H1 (cell line): Measurements from ENCODE around the gene PDP2. TPM values are rescaled to one million over a fixed set of nuclear protein-coding genes. Genes with fewer than 3 reads are reported as not detected.

ENCODE experiments used
- CTCF ChIA-PET: fragments of 300-600 bp; sonication (Branson Sonifier 250); formaldehyde crosslinking; loops from one replicate; lab custom pipeline; 2021; ENCODE audit not compliant: partially characterized antibody; lab: Charles Lee
- POLR2A ChIA-PET: fragments of 300-600 bp; sonication (Branson Sonifier 250); formaldehyde crosslinking; loops from one replicate; lab custom pipeline; 2021; ENCODE audit warnings: inconsistent platforms; ENCODE audit not compliant: partially characterized antibody; lab: Charles Lee
- DNase-seq, 2 experiments: peaks; one replicate each; pipeline versions ENCODE4 v3.0.0 to v3.0.0-alpha.2; 2010 to 2022; ENCODE audit warnings: low spot score in 2 of 2, low read depth in 1 of 2, mixed read lengths in 1 of 2
- FAIRE-seq: peaks from 2 replicates; lab custom pipeline; 2011; peaks lifted over from hg19 to GRCh38; lab: Jason Lieb, UNC
- H2AFZ ChIP-seq: 2 replicates; pipeline ENCODE4 v1.8.1; 2012; ENCODE audit warnings: low read length, inconsistent platforms
- H2AK5ac ChIP-seq: 2 replicates; pipeline ENCODE4 v1.6.1; 2013; ENCODE audit warnings: low read depth, low read length
- H2BK120ac ChIP-seq: replicated peaks from 2 replicates; pipeline ENCODE3; 2013; ENCODE audit warnings: low read depth, low read length, inconsistent platforms
- H2BK12ac ChIP-seq: 2 replicates; pipeline ENCODE4 v1.6.1; 2013; ENCODE audit warnings: low read depth, low read length
- H2BK15ac ChIP-seq: 2 replicates; pipeline ENCODE4 v1.6.1; 2013; ENCODE audit warnings: low read length
- H2BK20ac ChIP-seq: 2 replicates; pipeline ENCODE4 v1.6.1; 2013; ENCODE audit warnings: low read length
- H2BK5ac ChIP-seq: 2 replicates; pipeline ENCODE4 v1.6.1; 2013; ENCODE audit warnings: low read depth, low read length
- H3K14ac ChIP-seq: 2 replicates; pipeline ENCODE4 v1.6.1; 2013; ENCODE audit warnings: inconsistent platforms; ENCODE audit not compliant: insufficient read length
- H3K18ac ChIP-seq: 2 replicates; pipeline ENCODE4 v1.6.1; 2013; ENCODE audit warnings: low read length; ENCODE audit errors: extremely low read depth
- H3K23ac ChIP-seq: 2 replicates; pipeline ENCODE4 v1.6.1; 2013; ENCODE audit warnings: inconsistent platforms; ENCODE audit not compliant: insufficient read length
- H3K23me2 ChIP-seq: 2 replicates; pipeline ENCODE4 v1.6.1; 2013; ENCODE audit warnings: low read depth, low read length
- H3K27ac ChIP-seq: 2 replicates; pipeline ENCODE4 v1.6.1; 2011; ENCODE audit warnings: low read depth, low read length, inconsistent platforms
- H3K27me3 ChIP-seq, 4 experiments: replicated peaks in 1 of 4; 1 replicate in 1 of 4; 2 replicates in 3 of 4; pipeline versions ENCODE4 v1.6.1 to v1.8.1; 2011 to 2013; ENCODE audit warnings: low read length in 3 of 4, mild to moderate bottlenecking in 3 of 4, inconsistent platforms in 2 of 4, mixed read lengths in 2 of 4, moderate library complexity in 1 of 4; ENCODE audit not compliant: control insufficient read depth in 3 of 4, insufficient read depth in 3 of 4; ENCODE audit errors: extremely low read depth in 1 of 4
- H3K36me3 ChIP-seq, 4 experiments: 2 replicates each; pipeline versions ENCODE4 v1.6.1 to v1.8.1; 2011 to 2013; ENCODE audit warnings: mild to moderate bottlenecking in 4 of 4, low read length in 3 of 4, moderate library complexity in 2 of 4, control low read depth in 1 of 4, inconsistent platforms in 1 of 4; ENCODE audit not compliant: insufficient read depth in 4 of 4, control insufficient read depth in 2 of 4
- H3K4ac ChIP-seq: replicated peaks from 2 replicates; pipeline ENCODE3; 2013; ENCODE audit warnings: low read length, low read depth, mixed read lengths, inconsistent platforms; ENCODE audit not compliant: insufficient read length
- H3K4me1 ChIP-seq, 4 experiments: replicated peaks in 1 of 4; 1 replicate in 1 of 4; 2 replicates in 3 of 4; pipeline versions ENCODE4 v1.6.1 to v1.8.1; 2011 to 2013; ENCODE audit warnings: low read length in 3 of 4, inconsistent platforms in 2 of 4, mixed read lengths in 1 of 4; ENCODE audit not compliant: insufficient read depth in 4 of 4, control insufficient read depth in 3 of 4
- H3K4me2 ChIP-seq, 2 experiments: 2 replicates each; pipeline versions ENCODE4 v1.6.1 to v1.8.1; 2011 to 2013; ENCODE audit warnings: low read depth in 2 of 2, low read length in 2 of 2, control low read depth in 1 of 2, inconsistent platforms in 1 of 2, mild to moderate bottlenecking in 1 of 2; ENCODE audit not compliant: insufficient read depth in 1 of 2
- H3K4me3 ChIP-seq, 4 experiments: fragments of 200-600, 300-600 bp in 1 of 4; sonication (generic), shearing (Covaris generic), sonication (Bioruptor Twin) in 1 of 4; 2 replicates each; pipeline versions ENCODE4 v1.5.1 to v1.8.1; 2011 to 2016; ENCODE audit warnings: low read length in 4 of 4, low read depth in 3 of 4, control low read depth in 2 of 4, inconsistent platforms in 2 of 4, mild to moderate bottlenecking in 2 of 4, mixed read lengths in 1 of 4, moderate library complexity in 1 of 4; ENCODE audit not compliant: insufficient read depth in 2 of 4; ENCODE audit errors: extremely low read depth in 1 of 4
- H3K56ac ChIP-seq: replicated peaks from 2 replicates; pipeline ENCODE3; 2013; ENCODE audit warnings: low read depth, mild to moderate bottlenecking, mixed read lengths, low read length, inconsistent platforms; ENCODE audit not compliant: insufficient read length
- H3K79me1 ChIP-seq: 2 replicates; pipeline ENCODE4 v1.6.1; 2013; ENCODE audit warnings: low read depth, low read length, control low read depth
- H3K79me2 ChIP-seq, 2 experiments: 2 replicates each; pipeline versions ENCODE4 v1.6.1 to v1.8.1; 2012 to 2013; ENCODE audit warnings: low read length in 2 of 2, mild to moderate bottlenecking in 2 of 2, inconsistent platforms in 1 of 2; ENCODE audit not compliant: insufficient read depth in 2 of 2, control insufficient read depth in 1 of 2
- H3K9ac ChIP-seq, 4 experiments: replicated peaks in 1 of 4; 1 replicate in 1 of 4; 2 replicates in 3 of 4; pipeline versions ENCODE4 v1.6.1 to v1.8.1; 2011 to 2013; ENCODE audit warnings: low read depth in 3 of 4, low read length in 3 of 4, control low read depth in 2 of 4, mild to moderate bottlenecking in 2 of 4, moderate library complexity in 2 of 4, inconsistent platforms in 1 of 4; ENCODE audit errors: extremely low read depth in 1 of 4
- H3K9me3 ChIP-seq, 2 experiments: 2 replicates each; pipeline versions ENCODE4 v1.6.1 to v1.8.1; 2012 to 2013; ENCODE audit warnings: mild to moderate bottlenecking in 2 of 2, moderate library complexity in 2 of 2, control low read depth in 1 of 2, inconsistent platforms in 1 of 2, low read depth in 1 of 2, low read length in 1 of 2, mixed read lengths in 1 of 2; ENCODE audit not compliant: insufficient read depth in 2 of 2
- H4K20me1 ChIP-seq, 2 experiments: replicated peaks in 1 of 2; 2 replicates each; pipeline versions ENCODE3 to v1.8.1; 2011 to 2013; ENCODE audit warnings: inconsistent platforms in 2 of 2, low read length in 2 of 2, mild to moderate bottlenecking in 1 of 2; ENCODE audit not compliant: insufficient read depth in 2 of 2, control insufficient read depth in 1 of 2
- H4K5ac ChIP-seq: 2 replicates; pipeline ENCODE4 v1.6.1; 2013; ENCODE audit warnings: low read length, low read depth, mixed read lengths, inconsistent platforms; ENCODE audit not compliant: insufficient read length
- H4K8ac ChIP-seq: 2 replicates; pipeline ENCODE4 v1.8.0; 2013; ENCODE audit warnings: mild to moderate bottlenecking, moderate library complexity, low read length, inconsistent platforms; ENCODE audit not compliant: insufficient read depth; ENCODE audit errors: extremely low read depth
- H4K91ac ChIP-seq: replicated peaks from 2 replicates; pipeline ENCODE3; 2013; ENCODE audit warnings: low read length, mixed read lengths, inconsistent platforms; ENCODE audit not compliant: insufficient read length
- ATF3 ChIP-seq: IDR thresholded peaks from 2 replicates; pipeline ENCODE4 v1.6.1; 2011; ENCODE audit warnings: low read depth, mild to moderate bottlenecking, low read length; ENCODE audit not compliant: insufficient read depth
- BRCA1 ChIP-seq: IDR thresholded peaks from 2 replicates; pipeline ENCODE4 v1.6.1; 2012; ENCODE audit warnings: low read depth, low read length, improper control_type of control experiment
- CTCF ChIP-seq, 3 experiments: IDR thresholded peaks; 1 replicate in 2 of 3; 2 replicates in 1 of 3; pipeline versions ENCODE4 v1.5.1 to v1.6.1; 2011; ENCODE audit warnings: low read length in 3 of 3, mild to moderate bottlenecking in 3 of 3, inconsistent platforms in 2 of 3, low read depth in 1 of 3, moderate library complexity in 1 of 3; ENCODE audit not compliant: insufficient read depth in 1 of 3; ENCODE audit errors: control extremely low read depth in 1 of 3
- KDM4A ChIP-seq: IDR thresholded peaks from one replicate; pipeline ENCODE4 v1.7.1; 2012; ENCODE audit warnings: low read depth, mild to moderate bottlenecking, moderate library complexity, low read length, inconsistent platforms; ENCODE audit not compliant: severe bottlenecking
- MAX ChIP-seq: IDR thresholded peaks from 2 replicates; pipeline ENCODE4 v1.6.1; 2012; ENCODE audit warnings: inconsistent platforms
- SIN3A ChIP-seq, 2 experiments: IDR thresholded peaks in 1 of 2; conservative IDR thresholded peaks in 1 of 2; 2 replicates each; pipeline ENCODE4 v1.6.1; 2011 to 2012; ENCODE audit warnings: low read length in 2 of 2, improper control_type of control experiment in 1 of 2, low read depth in 1 of 2, mild to moderate bottlenecking in 1 of 2
- TCF12 ChIP-seq: IDR thresholded peaks from 2 replicates; pipeline ENCODE4 v1.6.1; 2011; ENCODE audit warnings: low read depth, mild to moderate bottlenecking, low read length
- WGBS, 2 experiments: shearing (Covaris generic) in 1 of 2; methylation state at CpG; one replicate each; pipeline versions ENCODE4 v1.1.6 to v1.1.7; 2013 to 2015; ENCODE audit warnings: low lambda C conversion rate in 2 of 2, mixed read lengths in 2 of 2, inconsistent platforms in 1 of 2, low coverage in 1 of 2, missing lambda C conversion rate in 1 of 2; ENCODE audit not compliant: insufficient replicate concordance in 2 of 2, insufficient coverage in 1 of 2, insufficient read length in 1 of 2; ENCODE audit errors: extremely low coverage in 1 of 2, missing lambda C conversion rate in 1 of 2; 5-methylcytosine and 5-hydroxymethylcytosine counted together
- polyA plus RNA-seq, 7 experiments: library from polyadenylated mRNA; depleted of rRNA in 3 of 7; stranded (reverse) in 5 of 7; unstranded in 2 of 7; fragments of >200 nt in 5 of 7; fragments of 200-250 nt in 2 of 7; gene quantifications; 1 replicate in 5 of 7; 2 replicates in 1 of 7; 4 replicates in 1 of 7; pipeline versions ENCODE4 v1.2.1 to v1.2.3, GENCODE V29; 2011 to 2013; ENCODE audit warnings: missing spikeins in 2 of 7, mixed read lengths in 2 of 7
- total RNA-seq: library from RNA; stranded (reverse); fragmentation: NEBNext Ultra II Directional; extraction: Animal tissue kit (Norgen Biotek cat#: 25700); gene quantifications from 2 replicates; pipeline ENCODE4 v1.2.1, GENCODE V29; 2021

Gene PDP2
- total and polyA plus RNA-seq, 2 of the 8 experiments (the other 6 are each of a cell fraction or from before 2014, with no cell fraction given) = 11.7 to 36.5 TPM

GRCh38 chr16:66913081-66913480 is 32.8 kb downstream of the PDP2 start:
- Histone ChIP-seq H4K91ac (no peak overlapping the region), H3K23me2 (peaks cover 3% of the 10 kb centered on the region; the same call in 1 of the 2 replicates), H3K79me2 (no peaks in the 10 kb centered on the region), H3K4ac (no peak overlapping the region), H3K18ac (no peak overlapping the region), H2BK20ac (no peak overlapping the region), H4K20me1 (peaks cover 0 to 5% of the 10 kb centered on the region in 2 experiments), H2BK15ac (no peak overlapping the region), H2BK120ac (no peak overlapping the region), H3K56ac (no peak overlapping the region), H3K36me3 (no peaks in the 10 kb centered on the region), H3K27ac (no peak overlapping the region), H2AK5ac (no peak overlapping the region), H3K14ac (no peak overlapping the region), H3K4me2 (no peak overlapping the region), H2BK12ac (no peak overlapping the region), H3K79me1 (no peaks in the 10 kb centered on the region), H3K27me3 (no peaks in the 10 kb centered on the region; a peak in 2 of 7 replicates), H3K23ac (no peak overlapping the region), H4K5ac (no peak overlapping the region), H3K9ac (no peak overlapping the region), H4K8ac (no peak overlapping the region; the same call in 1 of the 2 replicates), H3K4me1 (peaks cover 0 to 3% (median 0%) of the 10 kb centered on the region in 4 experiments; a peak in 1 of 7 replicates), H2BK5ac (no peak overlapping the region), H2AFZ (no peak overlapping the region), H3K9me3 (no peaks in the 10 kb centered on the region), H3K4me3 (no peak overlapping the region)
- WGBS, 2 experiments = 67% methylated on average over 10 of the region's 10 CpGs; no CpG with 5 or more reads in 1 of the 2 experiments
- FAIRE-seq = no peak
- POLR2A ChIA-PET = interaction anchor here (0.7 to 1.0 kb wide), 2 partner anchors 17 to 104 kb away, joined by 3 read pairs; no protein-coding TSS in a partner anchor
- TF ChIP-seq CTCF (IDR thresholded peaks at IDR 0.05; ENCODE audit: control extremely low read depth in 1 of 3, insufficient read depth in 1 of 3, low read depth in 1 of 3, low read length in 3 of 3) (peak in 1 of 3 experiments; percentile 50; a peak in 1 of 4 replicates), KDM4A (no peak), BRCA1 (no peak), ATF3 (no peak), SIN3A (conservative IDR thresholded peaks at IDR 0.05 in 1 of 2, IDR thresholded peaks at IDR 0.05 in 1 of 2; ENCODE audit: low read depth in 1 of 2, low read length in 2 of 2) (peak in 1 of 2 experiments; percentile 75; a peak in 1 of 4 replicates), TCF12 (0 out of 2 replicates have a peak, but pooled peaks have one; percentile 50), MAX (peak; percentile 78)
- DNase-seq = peak in 1 of 2 experiments; percentile 74
- CTCF ChIA-PET = interaction anchor here (0.7 to 42.0 kb wide), 9 partner anchors 3 to 377 kb away, joined by 3 to 1009 read pairs (median 4); partner anchors contain the start of genes CDH16, CES3, PDP2 and RRAD
